H1 (cell line): ENCODE measurements around the gene RNPS1. TPM values are rescaled to one million over a fixed set of nuclear protein-coding genes. Genes with fewer than 3 reads are reported as not detected.

ENCODE experiments used
- ASH2L ChIP-seq: fragments of 200-600, 300-600 bp; sonication (generic); IDR thresholded peaks from one replicate; pipeline ENCODE4 v1.7.1; 2017; ENCODE audit warnings: low read length
- BCL11A ChIP-seq, 2 experiments: IDR thresholded peaks; one replicate each; pipeline ENCODE4 v1.6.1; 2011; ENCODE audit warnings: low read depth in 2 of 2, low read length in 2 of 2, mild to moderate bottlenecking in 2 of 2
- KDM4A ChIP-seq: IDR thresholded peaks from one replicate; pipeline ENCODE4 v1.7.1; 2012; ENCODE audit warnings: low read depth, mild to moderate bottlenecking, moderate library complexity, low read length, inconsistent platforms; ENCODE audit not compliant: severe bottlenecking
- POU5F1 ChIP-seq: IDR thresholded peaks from 2 replicates; pipeline ENCODE4 v1.6.1; 2011; ENCODE audit warnings: low read depth, mild to moderate bottlenecking, low read length, moderate library complexity
- SRF ChIP-seq: IDR thresholded peaks from 2 replicates; pipeline ENCODE4 v1.6.1; 2011; ENCODE audit warnings: mild to moderate bottlenecking, low read depth, low read length, moderate library complexity
- polyA plus RNA-seq, 7 experiments: library from polyadenylated mRNA; depleted of rRNA in 3 of 7; stranded (reverse) in 5 of 7; unstranded in 2 of 7; fragments of >200 nt in 5 of 7; fragments of 200-250 nt in 2 of 7; gene quantifications; 1 replicate in 5 of 7; 2 replicates in 1 of 7; 4 replicates in 1 of 7; pipeline versions ENCODE4 v1.2.1 to v1.2.3, GENCODE V29; 2011 to 2013; ENCODE audit warnings: missing spikeins in 2 of 7, mixed read lengths in 2 of 7
- total RNA-seq: library from RNA; stranded (reverse); fragmentation: NEBNext Ultra II Directional; extraction: Animal tissue kit (Norgen Biotek cat#: 25700); gene quantifications from 2 replicates; pipeline ENCODE4 v1.2.1, GENCODE V29; 2021
- TF ChIP-seq, protein P1 (sequence below), 3 experiments: IDR thresholded peaks; 1 replicate in 2 of 3; 2 replicates in 1 of 3; pipeline versions ENCODE4 v1.5.1 to v1.6.1; 2011; ENCODE audit warnings: low read length in 3 of 3, mild to moderate bottlenecking in 3 of 3, inconsistent platforms in 2 of 3, low read depth in 1 of 3, moderate library complexity in 1 of 3; ENCODE audit not compliant: insufficient read depth in 1 of 3; ENCODE audit errors: control extremely low read depth in 1 of 3

Gene RNPS1
- total and polyA plus RNA-seq, 2 of the 8 experiments (the other 6 are each of a cell fraction or from before 2014, with no cell fraction given): 330 to 350 TPM

- TF ChIP-seq KDM4A (no peak), SRF (no peak), ASH2L (peak; percentile 18), BCL11A (IDR thresholded peaks at IDR 0.05; ENCODE audit: low read depth in 2 of 2, low read length in 2 of 2) (no peak), POU5F1 (no peak)
- TF ChIP-seq, protein P1, sequence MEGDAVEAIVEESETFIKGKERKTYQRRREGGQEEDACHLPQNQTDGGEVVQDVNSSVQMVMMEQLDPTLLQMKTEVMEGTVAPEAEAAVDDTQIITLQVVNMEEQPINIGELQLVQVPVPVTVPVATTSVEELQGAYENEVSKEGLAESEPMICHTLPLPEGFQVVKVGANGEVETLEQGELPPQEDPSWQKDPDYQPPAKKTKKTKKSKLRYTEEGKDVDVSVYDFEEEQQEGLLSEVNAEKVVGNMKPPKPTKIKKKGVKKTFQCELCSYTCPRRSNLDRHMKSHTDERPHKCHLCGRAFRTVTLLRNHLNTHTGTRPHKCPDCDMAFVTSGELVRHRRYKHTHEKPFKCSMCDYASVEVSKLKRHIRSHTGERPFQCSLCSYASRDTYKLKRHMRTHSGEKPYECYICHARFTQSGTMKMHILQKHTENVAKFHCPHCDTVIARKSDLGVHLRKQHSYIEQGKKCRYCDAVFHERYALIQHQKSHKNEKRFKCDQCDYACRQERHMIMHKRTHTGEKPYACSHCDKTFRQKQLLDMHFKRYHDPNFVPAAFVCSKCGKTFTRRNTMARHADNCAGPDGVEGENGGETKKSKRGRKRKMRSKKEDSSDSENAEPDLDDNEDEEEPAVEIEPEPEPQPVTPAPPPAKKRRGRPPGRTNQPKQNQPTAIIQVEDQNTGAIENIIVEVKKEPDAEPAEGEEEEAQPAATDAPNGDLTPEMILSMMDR (IDR thresholded peaks at IDR 0.05; ENCODE audit: control extremely low read depth in 1 of 3, insufficient read depth in 1 of 3, low read depth in 1 of 3, low read length in 3 of 3): peak in 1 of 3 experiments; percentile 0; a peak in 1 of 4 replicates
These were observed 31.4 kb downstream of the RNPS1 start, which contains the start of gene DNASE1L2 (continued) for GRCh38 chr16:2236337-2237101.
